Neural progenitor cell (in vitro differentiated cells): ENCODE results near the gene RPS6KA2. TPM values are rescaled to one million over a fixed set of nuclear protein-coding genes. Genes with fewer than 3 reads are reported as not detected.

ENCODE experiments used
- DNase-seq: peaks from one replicate; pipeline ENCODE4 v3.0.0-alpha.2; 2016; ENCODE audit warnings: low spot score
- H2AFZ ChIP-seq: fragments of 200-600 bp; sonication (generic); replicated peaks from 2 replicates; pipeline ENCODE4 v1.6.1; 2016; ENCODE audit warnings: antibody characterized with exemption
- H3F3A ChIP-seq: fragments of 200-600 bp; sonication (generic); 2 replicates; pipeline ENCODE4 v1.6.1; 2016; ENCODE audit warnings: antibody characterized with exemption, low read depth
- H3K27ac ChIP-seq: fragments of 200-600 bp; sonication (generic); 2 replicates; pipeline ENCODE4 v1.5.1; 2016; ENCODE audit warnings: mild to moderate bottlenecking
- H3K27me3 ChIP-seq: fragments of 200-600 bp; sonication (generic); 2 replicates; pipeline ENCODE4 v1.6.1; 2016; ENCODE audit warnings: mild to moderate bottlenecking, moderate library complexity
- H3K36me3 ChIP-seq: fragments of 200-600 bp; sonication (generic); 2 replicates; pipeline ENCODE4 v1.5.1; 2016
- H3K4me1 ChIP-seq: fragments of 200-600 bp; sonication (generic); 2 replicates; pipeline ENCODE4 v1.6.1; 2016; ENCODE audit warnings: mixed run types
- H3K4me2 ChIP-seq: fragments of 200-600 bp; sonication (generic); 2 replicates; pipeline ENCODE4 v1.6.1; 2016
- H3K4me3 ChIP-seq: fragments of 200-600 bp; sonication (generic); 2 replicates; pipeline ENCODE4 v1.5.1; 2016
- H3K79me2 ChIP-seq: fragments of 200-600 bp; sonication (generic); 2 replicates; pipeline ENCODE4 v1.6.1; 2016; ENCODE audit warnings: low read depth
- H3K9ac ChIP-seq: fragments of 200-600 bp; sonication (generic); 2 replicates; pipeline ENCODE4 v1.6.1; 2016
- H3K9me3 ChIP-seq: fragments of 200-600 bp; sonication (generic); 2 replicates; pipeline ENCODE4 v1.5.1; 2016; ENCODE audit warnings: low read depth
- H4K20me1 ChIP-seq: fragments of 200-600 bp; sonication (generic); 2 replicates; pipeline ENCODE4 v1.6.1; 2016; ENCODE audit warnings: low read depth
- H3K27ac Mint-ChIP-seq: 3 replicates; pipeline ENCODE4 v1.8.0; 2021; ENCODE audit warnings: mixed read lengths
- H3K27me3 Mint-ChIP-seq: 2 replicates; pipeline ENCODE4 v1.8.0; 2022; ENCODE audit warnings: low read depth, mild to moderate bottlenecking, inconsistent platforms, moderate library complexity, mixed read lengths; ENCODE audit not compliant: insufficient read depth
- H3K36me3 Mint-ChIP-seq: 3 replicates; pipeline ENCODE4 v1.8.0; 2021; ENCODE audit warnings: mixed read lengths
- H3K4me1 Mint-ChIP-seq: 3 replicates; pipeline ENCODE4 v1.8.0; 2021; ENCODE audit warnings: mixed read lengths
- H3K4me3 Mint-ChIP-seq: 3 replicates; pipeline ENCODE4 v1.8.0; 2021; ENCODE audit warnings: mild to moderate bottlenecking, moderate library complexity, mixed read lengths
- H3K9me3 Mint-ChIP-seq: 3 replicates; pipeline ENCODE4 v1.8.0; 2020; ENCODE audit warnings: mixed read lengths
- CTCF ChIP-seq: fragments of 200-600 bp; sonication (generic); IDR thresholded peaks from 2 replicates; pipeline ENCODE4 v1.5.1; 2017; ENCODE audit warnings: antibody characterized with exemption, mild to moderate bottlenecking
- EZH2 ChIP-seq: fragments of 200-600 bp; sonication (generic); IDR thresholded peaks from 2 replicates; pipeline ENCODE4 v1.6.1; 2017; ENCODE audit warnings: antibody characterized with exemption, mild to moderate bottlenecking, moderate library complexity
- EZH2phosphoT487 ChIP-seq: fragments of 200-600 bp; sonication (generic); IDR thresholded peaks from 2 replicates; pipeline ENCODE4 v1.6.1; 2017; ENCODE audit warnings: antibody characterized with exemption
- total RNA-seq: library from RNA; depleted of rRNA; stranded (reverse); fragments of >200 nt; gene quantifications from 2 replicates; pipeline ENCODE4 v1.2.3, GENCODE V29; 2015; ENCODE audit warnings: low replicate concordance

RPS6KA2 gene
- total RNA-seq, 1 donor from 2014 or later: 8.2 TPM

- Histone ChIP-seq H3F3A (peaks cover 17% of the 10 kb centered on the region), H3K4me1 (peaks cover 17% of the 10 kb centered on the region), H3K27me3 (peaks cover 40% of the 10 kb centered on the region), H2AFZ (no peak overlapping the region), H3K4me2 (no peak overlapping the region), H3K36me3 (no peaks in the 10 kb centered on the region), H3K27ac (no peak overlapping the region), H3K79me2 (peaks cover 24% of the 10 kb centered on the region), H4K20me1 (peaks cover 15% of the 10 kb centered on the region), H3K9ac (no peak overlapping the region), H3K4me3 (no peak overlapping the region), H3K9me3 (no peaks in the 10 kb centered on the region)
- peaks cover 34% of the 10 kb centered on the region for H3K4me1 Mint-ChIP-seq
- no peaks in the 10 kb centered on the region for H3K9me3 Mint-ChIP-seq
- no peaks in the 10 kb centered on the region for H3K36me3 Mint-ChIP-seq
- no peak for TF ChIP-seq CTCF
- peaks cover 5% of the 10 kb centered on the region for H3K27me3 Mint-ChIP-seq
- no peak for DNase-seq
- peak overlapping the region; percentile 91 for H3K4me3 Mint-ChIP-seq
- no peak overlapping the region for H3K27ac Mint-ChIP-seq
These were observed 1.7 kb downstream of the RPS6KA2 start for GRCh38 chr6:166625356-166625755.

GRCh38 chr6:166624275-166624674, 2.8 kb downstream of the RPS6KA2 start:
- Histone ChIP-seq H3K4me3 (no peak overlapping the region), H3F3A (peaks cover 17% of the 10 kb centered on the region), H3K27me3 (peaks cover 29% of the 10 kb centered on the region), H3K4me1 (peaks cover 17% of the 10 kb centered on the region), H3K36me3 (no peaks in the 10 kb centered on the region), H3K79me2 (peaks cover 24% of the 10 kb centered on the region), H4K20me1 (peaks cover 21% of the 10 kb centered on the region), H2AFZ (no peak overlapping the region), H3K9ac (no peak overlapping the region), H3K4me2 (no peak overlapping the region), H3K27ac (no peak overlapping the region), H3K9me3 (no peaks in the 10 kb centered on the region)
- no peak for TF ChIP-seq EZH2phosphoT487
- no peak for TF ChIP-seq EZH2
- TF ChIP-seq CTCF: no peak
- H3K27ac Mint-ChIP-seq: no peak overlapping the region
- H3K9me3 Mint-ChIP-seq: no peaks in the 10 kb centered on the region
- H3K27me3 Mint-ChIP-seq: peaks cover 3% of the 10 kb centered on the region
- peaks cover 3% of the 10 kb centered on the region for H3K36me3 Mint-ChIP-seq
- DNase-seq: no peak
- H3K4me3 Mint-ChIP-seq: no peak overlapping the region
- peaks cover 35% of the 10 kb centered on the region for H3K4me1 Mint-ChIP-seq

- Histone ChIP-seq H3K27me3 (peaks cover 19% of the 10 kb centered on the region), H3K4me1 (peaks cover 9% of the 10 kb centered on the region), H3K9me3 (no peaks in the 10 kb centered on the region), H3K79me2 (peaks cover 24% of the 10 kb centered on the region), H3K4me2 (no peak overlapping the region), H3K9ac (no peak overlapping the region), H3K27ac (no peak overlapping the region), H2AFZ (no peak overlapping the region), H3F3A (peaks cover 13% of the 10 kb centered on the region), H3K4me3 (no peak overlapping the region), H3K36me3 (no peaks in the 10 kb centered on the region), H4K20me1 (peaks cover 21% of the 10 kb centered on the region)
- Mint-ChIP-seq H3K27me3 (peaks cover 3% of the 10 kb centered on the region), H3K4me3 (no peak overlapping the region), H3K27ac (no peak overlapping the region), H3K4me1 (peaks cover 25% of the 10 kb centered on the region), H3K9me3 (no peaks in the 10 kb centered on the region), H3K36me3 (peaks cover 8% of the 10 kb centered on the region)
- no peak for DNase-seq
- TF ChIP-seq EZH2phosphoT487 (no peak), CTCF (no peak), EZH2 (no peak)
These were observed 3.7 kb downstream of the RPS6KA2 start for GRCh38 chr6:166623318-166623717.

GRCh38 chr6:166621114-166621540, 5.9 kb downstream of the RPS6KA2 start:
- Mint-ChIP-seq H3K9me3 (no peaks in the 10 kb centered on the region), H3K4me3 (no peak overlapping the region), H3K36me3 (peaks cover 18% of the 10 kb centered on the region), H3K4me1 (peaks cover 22% of the 10 kb centered on the region), H3K27me3 (peaks cover 2% of the 10 kb centered on the region), H3K27ac (no peak overlapping the region)
- peaks cover 19% of the 10 kb centered on the region for H4K20me1 ChIP-seq
- peaks cover 5% of the 10 kb centered on the region for H3K4me1 ChIP-seq
- H3K9ac ChIP-seq: no peak overlapping the region
- H3K27me3 ChIP-seq: peaks cover 11% of the 10 kb centered on the region
- H3K36me3 ChIP-seq: no peaks in the 10 kb centered on the region
- no peaks in the 10 kb centered on the region for H3F3A ChIP-seq
- H3K27ac ChIP-seq: no peak overlapping the region
- no peak overlapping the region for H3K4me3 ChIP-seq
- no peak overlapping the region for H3K4me2 ChIP-seq
- DNase-seq: no peak
- peaks cover 31% of the 10 kb centered on the region for H3K79me2 ChIP-seq
- H3K9me3 ChIP-seq: no peaks in the 10 kb centered on the region
- TF ChIP-seq EZH2phosphoT487 (no peak), EZH2 (no peak), CTCF (no peak)
- no peak overlapping the region for H2AFZ ChIP-seq
